ENCODE results near the gene NTM. TPM values are rescaled to one million over a fixed set of nuclear protein-coding genes. Genes with fewer than 3 reads are reported as not detected.

Gene NTM
- total and polyA plus RNA-seq, 2 donors (not counting 3 experiments of a cell fraction or from before 2014, with no cell fraction given), result 1.00 to 1.1 TPM

DNA sequence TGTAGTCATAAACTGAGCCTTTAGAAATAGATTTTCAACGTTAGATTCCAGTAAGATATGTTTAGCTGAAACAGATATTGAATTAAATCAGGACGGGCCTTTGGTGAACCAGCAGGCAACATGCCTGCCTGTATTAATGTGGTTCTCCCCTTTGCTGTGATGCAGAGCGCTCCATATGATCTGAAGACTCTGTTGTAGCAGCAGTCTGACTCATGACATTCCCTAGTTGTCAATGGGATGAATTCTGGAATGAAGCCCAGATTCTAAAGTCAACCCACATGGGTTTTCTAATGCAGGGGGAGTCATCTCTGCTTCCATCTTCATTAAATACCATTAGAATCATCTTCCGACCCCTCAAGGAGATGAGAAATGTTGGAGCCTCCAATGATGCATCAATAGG is 864.5 kb downstream of the NTM start:
- no peaks in the 10 kb centered on the region for H3K9me1 ChIP-seq (replicated peaks; ENCODE audit: control insufficient read depth, extremely low read depth, insufficient read depth, low read length)
- no peak overlapping the region for H3K4me2 ChIP-seq (ENCODE audit: insufficient read depth, low read length)
- H3K4me3 ChIP-seq (replicated peaks in 1 of 3; ENCODE audit: insufficient read depth in 1 of 3, low read depth in 1 of 3, low read length in 3 of 3), result no peak overlapping the region
- ChIA-PET POLR2A (no interaction called here), CTCF (no interaction called here)
- intact Hi-C loops (cut with micrococcal nuclease) (no loop called here), dilution Hi-C loops (cut with MboI; ENCODE audit: extremely low pct_ligation_motif_present, low sequenced_read_pairs) (no loop called here)
- H3K79me2 ChIP-seq (ENCODE audit: control insufficient read depth, insufficient read depth, low read length), result no peaks in the 10 kb centered on the region
- no peaks in the 10 kb centered on the region for H3K27me3 ChIP-seq (ENCODE audit: control insufficient read depth in 2 of 2, insufficient read depth in 2 of 2, low read length in 2 of 2)
- H3K27ac ChIP-seq (ENCODE audit: insufficient read depth, low read depth, low read length), result no peak overlapping the region
- no peaks in the 10 kb centered on the region for H3K36me3 ChIP-seq (ENCODE audit: control insufficient read depth in 2 of 2, extremely low read depth in 1 of 2, insufficient read depth in 2 of 2, low read length in 2 of 2)
- BruUV-seq (replicated peaks), result no TSS peak
- no peaks in the 10 kb centered on the region for H3K9me3 ChIP-seq (replicated peaks; ENCODE audit: control insufficient read depth, insufficient read depth, low read length)
- DNase-seq (ENCODE audit: low read depth, low spot score) (no peak), FAIRE-seq (no peak)
- H4K20me1 ChIP-seq (replicated peaks; ENCODE audit: control insufficient read depth, extremely low read depth, insufficient read depth, low read length), result no peaks in the 10 kb centered on the region
- H2AFZ ChIP-seq (ENCODE audit: low read depth, low read length), result no peak overlapping the region
- no peaks in the 10 kb centered on the region for H3K4me1 ChIP-seq (ENCODE audit: control insufficient read depth, extremely low read depth, insufficient read depth, low read length)
- no peak overlapping the region for H3K9ac ChIP-seq (replicated peaks; ENCODE audit: extremely low read depth, insufficient read depth, low read length)
- TF ChIP-seq POLR2AphosphoS5 (IDR thresholded peaks at IDR 0.05; ENCODE audit: insufficient read depth, low read depth, low read length), result no peak
- TF ChIP-seq, protein P1, sequence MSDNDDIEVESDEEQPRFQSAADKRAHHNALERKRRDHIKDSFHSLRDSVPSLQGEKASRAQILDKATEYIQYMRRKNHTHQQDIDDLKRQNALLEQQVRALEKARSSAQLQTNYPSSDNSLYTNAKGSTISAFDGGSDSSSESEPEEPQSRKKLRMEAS (IDR thresholded peaks at IDR 0.05; ENCODE audit: insufficient read depth, insufficient read length), result no peak
- no peak for TF ChIP-seq GATA2 (IDR thresholded peaks at IDR 0.05; ENCODE audit: insufficient read depth, insufficient read length, low read depth, low read length)

DNA sequence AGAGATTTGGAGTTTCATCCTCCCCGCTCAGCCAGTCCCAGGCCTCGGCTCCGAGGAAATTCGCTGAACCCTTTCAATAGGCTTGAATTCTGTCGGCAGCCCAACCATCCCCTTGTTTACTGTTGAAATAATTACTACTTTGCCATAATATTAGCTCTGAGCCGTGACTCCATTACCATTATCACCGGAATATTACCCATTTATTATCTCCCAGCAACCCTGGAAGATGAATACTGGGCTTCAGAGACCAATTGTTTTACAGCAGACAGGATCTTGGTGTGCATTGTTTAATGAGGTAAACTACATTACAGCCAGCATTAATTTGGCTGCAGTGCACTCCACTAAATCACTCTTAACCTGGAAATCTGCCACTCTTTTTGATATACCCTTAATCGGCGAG is 867.4 kb downstream of the NTM start:
- Histone ChIP-seq H3K4me1 (ENCODE audit: control insufficient read depth, extremely low read depth, insufficient read depth, low read length) (no peaks in the 10 kb centered on the region), H3K27ac (ENCODE audit: insufficient read depth, low read depth, low read length) (no peak overlapping the region), H3K9ac (replicated peaks; ENCODE audit: extremely low read depth, insufficient read depth, low read length) (no peak overlapping the region), H3K4me2 (ENCODE audit: insufficient read depth, low read length) (no peak overlapping the region), H3K9me3 (replicated peaks; ENCODE audit: control insufficient read depth, insufficient read depth, low read length) (no peaks in the 10 kb centered on the region), H3K27me3 (ENCODE audit: control insufficient read depth in 2 of 2, insufficient read depth in 2 of 2, low read length in 2 of 2) (no peaks in the 10 kb centered on the region), H4K20me1 (replicated peaks; ENCODE audit: control insufficient read depth, extremely low read depth, insufficient read depth, low read length) (no peaks in the 10 kb centered on the region), H3K9me1 (replicated peaks; ENCODE audit: control insufficient read depth, extremely low read depth, insufficient read depth, low read length) (no peaks in the 10 kb centered on the region), H2AFZ (ENCODE audit: low read depth, low read length) (no peak overlapping the region), H3K79me2 (ENCODE audit: control insufficient read depth, insufficient read depth, low read length) (no peaks in the 10 kb centered on the region), H3K36me3 (ENCODE audit: control insufficient read depth in 2 of 2, extremely low read depth in 1 of 2, insufficient read depth in 2 of 2, low read length in 2 of 2) (no peaks in the 10 kb centered on the region), H3K4me3 (replicated peaks in 1 of 3; ENCODE audit: insufficient read depth in 1 of 3, low read depth in 1 of 3, low read length in 3 of 3) (no peak overlapping the region)
- intact Hi-C loops (cut with micrococcal nuclease) (no loop called here), dilution Hi-C loops (cut with MboI; ENCODE audit: extremely low pct_ligation_motif_present, low sequenced_read_pairs) (no loop called here)
- BruUV-seq (replicated peaks), result no TSS peak
- ChIA-PET POLR2A (no interaction called here), CTCF (no interaction called here)
- FAIRE-seq, result no peak
- no peak for TF ChIP-seq MYC (IDR thresholded peaks at IDR 0.05; ENCODE audit: low read depth, low read length)
- DNase-seq (ENCODE audit: low read depth, low spot score), result no peak

All from endothelial cell of umbilical vein (primary cell).